SU-DHL-6 (cell line): ENCODE results near the gene CYP2J2.

Source experiments
- CTCF ChIP-seq: fragments of 200-600 bp; sonication (generic); IDR thresholded peaks from one replicate; pipeline ENCODE4 v1.5.1; 2017; ENCODE audit warnings: antibody characterized with exemption, mild to moderate bottlenecking, low read length, moderate library complexity; ENCODE audit not compliant: insufficient read depth, poor library complexity, severe bottlenecking
- EZH2phosphoT487 ChIP-seq: fragments of 200-600 bp; sonication (generic), shearing (Covaris generic); conservative IDR thresholded peaks from 2 replicates; pipeline ENCODE4 v1.6.1; 2018; ENCODE audit warnings: mild to moderate bottlenecking, antibody characterized with exemption, low read length, moderate library complexity, mixed read lengths

- TF ChIP-seq CTCF, result no peak
- TF ChIP-seq EZH2phosphoT487, result no peak
Measured at GRCh38 chr1:59897165-59897564, 29.4 kb downstream of the CYP2J2 start.
